Gastrocnemius medialis (tissue), 4 donors: ENCODE measurements around the gene POLN.

Experiments used
- POLR2A ChIP-seq, 2 donors: fragments of 450-650 bp; IDR thresholded peaks; one replicate each; pipeline ENCODE4 v1.6.1; 2017; ENCODE audit warnings: antibody characterized with exemption in 2 of 2, mild to moderate bottlenecking in 2 of 2, moderate library complexity in 2 of 2
- TF ChIP-seq, protein P1 (sequence below), 5 experiments: fragments of 450-650 bp in 3 of 5; fragments of 200-600 bp in 2 of 5; sonication (generic) in 2 of 5; IDR thresholded peaks in 4 of 5; conservative IDR thresholded peaks in 1 of 5; 1 replicate in 4 of 5; 2 replicates in 1 of 5; pipeline ENCODE4 v1.5.1; 2016 to 2019; ENCODE audit warnings: antibody characterized with exemption in 5 of 5, mild to moderate bottlenecking in 3 of 5, moderate library complexity in 3 of 5

DNA sequence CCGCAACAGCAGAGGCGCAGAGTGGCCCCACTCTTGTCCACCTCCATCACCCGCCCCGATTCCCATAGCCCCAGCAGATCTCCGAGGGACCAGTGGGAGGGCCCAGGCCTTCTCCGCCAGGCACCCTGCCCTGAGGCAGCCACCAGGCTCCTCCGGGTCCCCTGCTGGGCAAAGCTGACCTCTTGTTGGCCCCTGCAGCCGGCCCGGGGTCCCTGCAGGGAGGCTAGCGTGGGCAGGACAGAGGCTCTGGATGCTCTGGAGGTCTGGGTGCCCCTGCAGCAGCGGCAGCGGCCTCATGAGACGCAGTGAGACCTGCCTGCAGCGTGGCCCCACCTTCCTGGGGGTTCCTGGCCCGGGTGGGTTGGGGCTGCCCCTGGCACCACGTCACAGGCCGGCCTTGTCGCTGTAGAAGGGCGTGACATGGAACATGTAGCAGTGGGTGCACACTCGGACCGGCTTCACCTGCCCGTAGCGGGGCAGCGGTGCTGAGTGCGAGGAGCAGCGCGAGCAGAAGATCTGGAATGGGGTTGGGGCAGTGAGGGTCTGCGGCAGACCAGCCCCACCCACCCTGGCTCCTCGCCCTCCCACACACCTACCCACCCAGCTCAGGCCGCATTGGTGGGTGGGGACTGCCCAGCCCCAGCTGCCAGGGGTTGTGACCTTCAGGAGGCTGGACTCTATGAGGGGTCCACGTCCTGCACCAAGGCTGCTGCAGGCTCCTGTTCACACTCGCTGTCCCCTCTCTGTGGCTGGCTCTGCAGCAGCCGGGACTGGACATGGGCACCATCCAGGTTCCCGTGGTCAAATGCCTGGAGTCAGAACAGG is 28.6 kb upstream of the POLN start:
- TF ChIP-seq, protein P1, sequence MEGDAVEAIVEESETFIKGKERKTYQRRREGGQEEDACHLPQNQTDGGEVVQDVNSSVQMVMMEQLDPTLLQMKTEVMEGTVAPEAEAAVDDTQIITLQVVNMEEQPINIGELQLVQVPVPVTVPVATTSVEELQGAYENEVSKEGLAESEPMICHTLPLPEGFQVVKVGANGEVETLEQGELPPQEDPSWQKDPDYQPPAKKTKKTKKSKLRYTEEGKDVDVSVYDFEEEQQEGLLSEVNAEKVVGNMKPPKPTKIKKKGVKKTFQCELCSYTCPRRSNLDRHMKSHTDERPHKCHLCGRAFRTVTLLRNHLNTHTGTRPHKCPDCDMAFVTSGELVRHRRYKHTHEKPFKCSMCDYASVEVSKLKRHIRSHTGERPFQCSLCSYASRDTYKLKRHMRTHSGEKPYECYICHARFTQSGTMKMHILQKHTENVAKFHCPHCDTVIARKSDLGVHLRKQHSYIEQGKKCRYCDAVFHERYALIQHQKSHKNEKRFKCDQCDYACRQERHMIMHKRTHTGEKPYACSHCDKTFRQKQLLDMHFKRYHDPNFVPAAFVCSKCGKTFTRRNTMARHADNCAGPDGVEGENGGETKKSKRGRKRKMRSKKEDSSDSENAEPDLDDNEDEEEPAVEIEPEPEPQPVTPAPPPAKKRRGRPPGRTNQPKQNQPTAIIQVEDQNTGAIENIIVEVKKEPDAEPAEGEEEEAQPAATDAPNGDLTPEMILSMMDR (IDR thresholded peaks at IDR 0.05 in 4 of 5, conservative IDR thresholded peaks at IDR 0.05 in 1 of 5): no peak
- TF ChIP-seq POLR2A (IDR thresholded peaks at IDR 0.05): no peak
